Hematopoietic multipotent progenitor cell treated with erythropoietin and hydrocortisone succinate and interleukin-3 and kit ligand, for 15 days (in vitro differentiated cells): ENCODE measurements around the gene EHBP1L1.

Experiments used
- DNase-seq: peaks from one replicate; pipeline ENCODE4 v3.0.0-alpha.2; 2015; ENCODE audit warnings: low spot score

EHBP1L1 gene

DNA sequence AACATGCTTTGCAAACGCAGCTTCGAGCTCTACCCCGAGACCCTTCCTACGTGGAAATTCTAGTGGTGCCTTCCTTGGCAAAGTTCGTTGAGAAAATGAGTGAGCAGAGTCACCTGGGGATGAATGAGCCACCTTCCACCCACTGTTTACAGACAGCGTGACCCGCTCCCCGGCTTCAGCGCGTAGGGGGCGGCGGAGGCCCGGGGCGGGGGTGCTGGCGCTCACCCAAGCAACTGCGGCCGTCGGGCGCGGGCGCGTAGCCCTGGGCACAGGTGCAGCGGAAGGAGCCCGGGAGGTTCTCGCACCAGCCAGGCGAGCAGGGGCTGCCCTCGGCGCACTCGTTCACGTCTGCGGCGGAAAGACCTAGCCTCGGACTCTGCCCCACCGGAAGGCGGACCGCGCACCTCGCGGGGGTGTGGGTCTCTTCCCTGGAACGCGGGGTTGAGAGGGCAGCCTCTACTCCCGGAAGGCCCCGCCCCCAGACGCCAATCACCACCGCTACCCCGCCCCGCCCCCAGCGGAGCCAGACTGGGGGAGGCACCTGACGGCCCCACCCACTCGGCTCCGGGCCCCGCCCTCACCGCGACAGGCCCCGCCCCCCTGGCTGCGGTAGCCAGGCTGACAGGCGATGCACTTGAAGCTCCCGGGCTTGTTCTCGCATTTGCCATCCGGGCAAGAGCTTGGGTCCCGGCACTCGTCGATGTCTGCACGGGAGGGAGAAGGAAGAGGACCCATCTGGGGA is 29.5 kb upstream of the EHBP1L1 start:
- peak; percentile 94 for DNase-seq

DNA sequence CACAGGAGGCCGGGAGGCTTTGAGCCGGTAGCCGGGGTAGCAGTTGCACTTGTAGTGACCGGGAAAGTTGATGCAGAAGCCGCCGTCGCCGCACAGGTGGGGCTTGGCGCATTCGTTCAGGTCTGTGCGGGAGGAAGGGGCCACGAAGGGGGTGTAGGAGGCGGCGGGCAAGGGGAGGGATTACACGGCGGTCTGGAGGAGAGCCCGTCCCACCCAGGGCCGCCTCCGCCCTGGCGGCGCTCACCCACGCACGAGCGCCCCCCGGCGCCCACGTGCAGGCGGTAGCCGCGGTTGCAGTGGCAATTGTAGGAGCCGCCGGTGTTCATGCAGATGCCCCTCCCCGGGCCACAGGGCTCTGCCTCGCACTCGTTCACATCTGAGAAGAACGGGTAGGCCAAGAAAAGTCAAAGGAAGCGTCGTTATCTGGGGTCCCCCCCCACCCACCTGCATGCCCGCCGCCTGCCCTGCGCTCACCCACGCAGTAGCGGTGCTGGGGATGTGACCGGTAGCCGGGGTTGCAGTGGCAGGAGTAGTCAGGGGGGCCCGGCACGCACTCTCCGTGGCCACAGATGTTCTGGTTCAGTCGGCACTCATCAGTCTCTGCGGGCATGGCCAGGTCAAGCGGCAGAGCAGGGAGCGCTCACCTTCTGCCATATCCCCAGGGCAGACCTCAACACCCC is 28.3 kb upstream of the EHBP1L1 start:
- no peak for DNase-seq

DNA sequence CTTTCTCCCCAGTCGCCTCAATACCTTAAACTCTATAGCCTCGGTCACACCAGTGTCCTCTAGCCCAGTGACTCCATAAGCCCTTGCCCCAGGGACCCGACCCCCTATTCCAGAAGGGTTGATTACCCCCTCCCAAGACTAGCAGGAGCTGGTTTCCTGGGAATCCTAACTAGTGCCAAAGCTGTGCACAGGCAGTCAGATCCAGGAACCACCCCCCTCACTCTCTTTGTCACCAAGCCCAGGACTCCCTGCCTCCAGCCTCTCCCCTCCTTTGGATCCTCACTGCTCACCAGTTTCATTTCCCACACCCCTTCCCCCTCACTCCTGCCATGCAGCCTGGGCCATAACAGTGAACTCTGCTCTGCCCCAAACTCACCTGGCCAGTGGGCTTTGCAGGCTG is 27.5 kb upstream of the EHBP1L1 start:
- no peak for DNase-seq

DNA sequence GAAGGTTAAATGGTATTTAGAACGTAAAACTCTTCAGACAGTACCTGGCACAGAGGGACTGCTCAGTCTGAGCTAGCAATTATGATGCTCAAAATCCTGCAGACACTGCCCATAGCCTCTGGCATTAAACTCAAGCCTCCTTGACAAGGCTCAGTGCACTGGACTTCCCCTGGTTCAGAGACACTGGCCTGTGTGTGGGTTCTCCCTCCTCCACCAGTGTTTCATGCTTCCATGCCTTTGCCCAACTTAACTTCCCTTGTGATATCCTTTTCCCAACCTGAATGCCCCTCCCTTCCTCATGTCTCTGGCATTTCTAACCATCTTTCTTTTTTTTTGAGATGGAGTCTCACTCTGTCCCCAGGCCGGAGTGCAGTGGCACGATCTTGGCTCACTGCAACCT is 26.8 kb upstream of the EHBP1L1 start:
- no peak for DNase-seq

DNA sequence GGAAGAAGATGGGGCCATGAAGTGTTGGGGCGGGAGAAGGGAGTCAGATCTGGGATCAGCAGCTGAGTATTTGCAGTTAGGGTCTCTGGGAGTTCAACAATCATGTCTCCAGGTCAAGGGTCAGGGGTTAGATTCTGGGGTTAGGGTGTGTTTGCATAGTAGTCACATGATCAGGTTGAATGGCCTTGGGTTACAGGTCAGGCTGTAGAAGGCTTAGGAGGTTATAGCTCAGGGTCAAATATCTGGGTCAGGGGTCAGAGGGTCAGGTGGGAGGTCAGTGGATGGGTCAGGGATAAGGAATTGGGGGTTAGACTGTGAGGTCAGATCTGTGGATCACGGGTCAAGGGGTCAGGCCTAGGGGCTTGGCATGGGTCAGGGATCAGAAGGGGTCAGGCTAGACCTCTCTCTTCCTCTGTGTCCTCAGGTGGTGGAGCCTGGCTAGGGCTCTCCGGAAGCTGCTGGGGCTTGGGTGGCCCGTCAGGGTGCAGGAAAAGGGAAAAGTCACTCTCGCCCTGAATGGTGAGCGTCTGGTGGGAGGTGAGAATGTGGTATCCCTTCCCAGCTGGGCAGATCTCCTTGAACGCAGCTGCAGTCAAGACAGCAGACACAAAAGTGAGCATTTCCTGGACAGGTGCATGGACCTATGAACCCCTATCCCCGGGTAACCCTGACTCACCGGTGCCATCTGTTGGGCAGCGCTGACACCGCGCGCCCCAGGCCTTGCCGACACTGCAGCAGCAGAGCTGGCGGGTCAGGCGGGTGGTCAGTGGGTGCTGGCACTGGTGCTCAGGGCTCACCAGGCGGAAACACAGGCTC is 24.1 kb upstream of the EHBP1L1 start:
- DNase-seq, result peak; percentile 68

DNA sequence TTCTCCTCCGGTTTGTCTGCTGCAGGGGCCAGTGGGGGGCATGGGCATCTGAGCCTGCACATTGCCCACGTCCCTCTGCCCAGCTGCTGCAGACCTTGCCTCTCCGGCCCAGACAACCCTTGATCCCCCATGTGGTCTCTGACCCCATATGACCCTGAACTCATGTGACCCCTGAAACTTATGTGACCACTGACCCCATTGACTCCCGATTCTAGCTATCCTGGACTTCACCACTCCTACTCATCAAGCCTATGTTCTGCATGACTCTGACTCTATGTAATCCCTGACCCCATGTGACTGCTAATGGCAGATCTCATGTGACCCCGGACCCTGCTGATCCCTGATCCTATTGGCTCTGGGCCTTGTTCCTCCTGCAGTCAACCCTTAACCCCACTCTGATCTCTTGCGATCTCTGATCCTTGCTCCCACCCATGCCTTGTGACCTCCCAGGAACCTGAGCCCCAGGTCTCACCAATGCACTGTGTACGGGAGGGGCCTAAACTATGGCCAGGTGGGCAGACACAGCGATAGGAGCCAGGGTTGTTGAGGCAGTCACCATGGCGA is 23.4 kb upstream of the EHBP1L1 start:
- no peak for DNase-seq

DNA sequence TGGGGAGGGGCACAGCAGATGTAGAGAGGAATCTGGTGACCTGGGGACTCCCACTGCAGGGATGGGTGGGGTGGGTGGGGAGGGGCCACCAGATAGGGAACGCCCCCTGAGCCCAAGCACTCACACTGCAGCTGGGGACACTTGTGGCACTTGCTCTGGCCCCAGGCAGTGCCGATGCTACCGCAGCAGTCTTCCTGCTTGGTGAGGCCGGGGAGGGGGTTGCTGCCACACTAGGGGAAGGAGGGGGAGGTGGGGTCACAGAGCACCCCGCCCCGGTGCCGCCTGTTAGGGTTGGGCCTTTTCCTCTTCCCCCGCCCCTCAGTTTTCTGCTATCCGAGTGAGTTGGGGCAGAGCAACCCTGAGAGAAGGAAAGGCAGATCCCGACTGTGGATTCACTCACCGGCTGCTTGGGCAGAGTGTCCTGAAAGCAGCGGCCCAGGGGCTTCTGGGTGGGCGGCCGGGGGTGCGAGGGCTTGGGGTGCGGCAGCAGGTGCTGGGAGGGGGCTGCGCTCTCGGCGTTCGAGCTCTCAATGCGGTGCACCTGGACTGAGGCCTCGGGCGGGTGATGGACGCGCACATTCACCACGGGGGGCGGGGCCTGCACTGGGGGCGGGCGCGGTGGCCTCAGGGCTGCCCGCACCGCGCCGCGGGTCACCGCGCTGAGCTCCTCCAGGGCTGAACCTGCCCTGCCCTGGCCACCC is 22.4 kb upstream of the EHBP1L1 start:
- DNase-seq, result peak; percentile 55

DNA sequence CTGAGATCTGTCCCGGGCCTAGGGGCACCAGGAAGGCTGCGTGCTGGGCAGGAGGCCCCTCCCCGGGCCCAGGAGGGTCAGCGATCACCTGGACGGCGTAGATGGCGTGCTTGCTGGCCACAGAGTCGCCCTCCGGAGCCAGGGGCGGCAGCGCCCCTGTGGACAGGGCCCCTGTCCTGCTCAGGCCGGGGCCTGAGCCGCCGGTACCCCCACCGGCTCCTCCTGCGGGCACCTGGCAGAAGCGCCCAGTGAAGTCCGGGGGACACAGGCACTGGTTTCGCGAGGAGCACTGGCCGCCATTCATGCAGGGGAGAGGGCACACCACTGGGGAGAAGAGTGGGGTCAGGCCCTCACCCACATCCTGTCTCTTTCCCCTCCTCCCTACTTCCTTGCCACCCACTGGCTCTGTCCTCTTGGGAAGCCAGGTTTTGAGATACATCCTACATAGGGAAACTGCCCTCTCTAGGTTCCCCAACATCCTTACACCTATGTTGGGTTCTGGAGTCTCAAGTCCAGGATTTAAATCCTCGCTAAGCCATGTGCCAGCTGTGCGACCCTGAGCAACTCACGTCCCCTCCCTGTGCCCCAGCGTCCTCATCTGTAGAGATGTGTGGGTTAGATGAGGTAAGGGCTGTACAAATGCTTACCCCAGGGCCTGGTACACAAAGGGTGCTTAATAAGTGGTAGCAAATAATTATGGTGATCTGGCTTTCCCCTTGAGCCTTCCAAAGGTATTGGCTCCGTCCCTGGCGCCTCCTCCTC is 21.6 kb upstream of the EHBP1L1 start:
- no peak for DNase-seq

DNA sequence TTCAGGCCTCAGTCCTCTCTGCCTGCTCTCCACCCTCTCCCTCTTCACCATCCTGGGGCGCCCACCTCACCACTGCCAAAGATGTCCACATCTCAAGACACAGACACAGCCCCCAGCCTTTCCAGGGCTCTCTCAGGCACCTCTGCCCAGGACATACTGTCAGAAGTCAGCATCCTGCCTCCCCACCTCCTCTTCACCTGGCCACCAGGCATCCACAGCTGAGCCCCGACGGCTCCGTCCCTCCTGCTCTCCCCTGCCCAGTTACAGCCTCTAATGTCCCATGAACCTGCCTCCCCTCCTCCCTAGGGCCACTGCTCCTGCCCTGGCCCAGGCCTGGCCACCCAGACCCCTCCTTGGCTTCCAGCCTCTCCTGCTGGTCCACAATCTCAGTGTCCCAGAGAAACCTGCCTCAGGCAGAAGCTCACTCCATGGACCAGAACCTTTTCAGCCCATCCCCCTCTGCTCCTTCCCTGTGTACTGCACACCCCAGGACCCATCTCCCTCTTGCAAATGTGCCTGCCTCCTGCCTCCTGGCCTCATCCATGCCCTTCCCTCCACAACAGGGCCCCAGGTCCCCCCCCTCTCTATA is 20.9 kb upstream of the EHBP1L1 start:
- no peak for DNase-seq

DNA sequence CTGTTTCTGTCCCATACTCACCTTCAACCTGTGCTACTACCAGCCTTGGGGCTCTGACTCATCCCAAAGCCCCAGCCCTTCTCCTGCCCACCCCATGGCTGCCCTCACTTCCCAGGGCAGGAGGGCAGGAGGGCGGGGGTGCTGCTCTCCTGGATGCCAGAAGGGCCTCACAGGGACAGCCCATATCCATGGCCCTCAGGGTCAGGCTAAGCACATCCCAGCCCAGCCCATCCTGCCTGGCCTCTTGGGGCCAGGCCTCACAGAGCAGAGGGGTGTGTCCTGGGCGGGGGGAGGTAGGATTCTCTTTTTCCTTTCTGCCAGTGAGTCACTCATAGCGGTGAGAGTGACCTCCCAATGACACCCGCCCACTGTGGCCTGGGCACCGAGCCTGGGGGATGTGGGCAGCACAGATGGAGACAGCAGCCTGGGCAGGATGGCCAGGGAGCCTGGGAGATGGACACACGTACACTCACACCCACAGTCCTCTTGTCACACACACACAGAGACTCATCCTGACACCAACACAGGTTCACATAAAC is 20.1 kb upstream of the EHBP1L1 start:
- DNase-seq, result no peak

DNA sequence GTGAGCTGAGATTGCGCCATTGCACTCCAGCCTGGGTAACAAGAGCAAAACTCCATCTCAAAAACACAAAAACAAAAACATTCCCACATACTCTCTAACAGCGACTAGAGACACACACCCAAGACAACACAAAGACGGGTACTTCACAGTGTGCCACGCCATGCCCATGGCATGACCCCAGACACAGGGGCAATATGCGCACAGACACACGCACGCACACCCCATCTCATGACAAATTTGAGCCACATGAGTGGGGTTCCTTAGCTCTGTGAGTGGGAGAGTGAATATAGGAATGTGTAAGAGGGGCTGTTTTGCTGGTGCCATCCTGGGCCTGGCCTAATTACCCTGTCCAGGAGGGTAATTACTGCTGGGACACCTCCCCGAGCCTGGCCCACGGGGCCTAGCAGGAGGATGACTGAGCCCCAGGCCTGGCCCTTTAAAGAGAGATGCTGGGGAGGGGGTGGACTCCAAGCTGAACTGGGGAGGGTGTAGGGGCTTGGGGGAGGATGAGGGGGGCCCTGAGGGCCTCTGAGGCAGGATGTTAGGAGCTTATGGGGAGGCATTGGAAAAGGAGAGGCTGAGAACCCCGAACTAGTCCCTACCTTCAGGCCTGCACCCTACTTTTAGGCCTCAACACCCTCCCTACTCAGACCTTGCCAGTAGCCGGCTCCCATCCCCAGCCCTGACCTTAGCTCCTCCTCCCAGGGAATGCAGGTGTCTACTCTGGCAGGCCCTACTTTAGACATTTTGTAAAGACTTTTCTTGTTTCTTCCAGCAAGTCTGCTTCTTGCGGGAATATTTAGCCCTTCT is 19.2 kb upstream of the EHBP1L1 start:
- DNase-seq, result no peak

DNA sequence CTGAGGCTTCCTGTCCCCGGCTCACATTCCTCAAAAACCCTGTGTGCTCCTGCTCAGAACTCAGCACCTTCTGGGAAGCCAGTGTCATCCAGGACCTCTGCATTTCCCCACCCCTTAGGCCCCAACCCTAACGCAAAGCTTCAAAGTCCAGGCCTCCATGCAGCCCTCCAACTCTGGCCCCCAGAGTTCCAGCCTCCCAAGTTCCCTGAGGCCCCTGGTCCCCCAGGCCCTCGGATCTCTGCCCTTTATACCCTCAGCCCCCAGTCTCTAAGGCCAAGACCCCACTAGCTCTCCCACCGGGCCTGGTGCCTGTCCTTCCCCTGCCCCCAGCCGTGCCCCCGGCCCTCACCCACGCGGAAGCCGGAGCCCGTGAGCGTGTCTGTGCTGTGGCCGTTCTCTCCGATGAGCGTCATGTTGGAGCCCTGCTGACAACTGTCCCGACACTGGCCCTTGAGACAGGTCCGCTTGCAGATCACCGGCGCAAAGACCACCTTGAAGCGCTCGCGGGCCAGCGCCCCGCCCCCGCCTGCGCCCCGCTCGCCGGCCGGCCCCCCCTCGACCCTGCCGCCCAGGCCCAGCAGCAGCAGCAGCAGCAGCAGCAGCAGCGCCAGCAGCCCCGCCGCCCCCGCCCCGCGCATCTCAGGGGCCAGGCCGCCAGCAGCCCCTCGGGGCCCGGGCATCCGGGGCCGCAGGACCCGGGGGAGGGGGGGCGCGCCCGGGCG is 18.4 kb upstream of the EHBP1L1 start:
- DNase-seq, result no peak

DNA sequence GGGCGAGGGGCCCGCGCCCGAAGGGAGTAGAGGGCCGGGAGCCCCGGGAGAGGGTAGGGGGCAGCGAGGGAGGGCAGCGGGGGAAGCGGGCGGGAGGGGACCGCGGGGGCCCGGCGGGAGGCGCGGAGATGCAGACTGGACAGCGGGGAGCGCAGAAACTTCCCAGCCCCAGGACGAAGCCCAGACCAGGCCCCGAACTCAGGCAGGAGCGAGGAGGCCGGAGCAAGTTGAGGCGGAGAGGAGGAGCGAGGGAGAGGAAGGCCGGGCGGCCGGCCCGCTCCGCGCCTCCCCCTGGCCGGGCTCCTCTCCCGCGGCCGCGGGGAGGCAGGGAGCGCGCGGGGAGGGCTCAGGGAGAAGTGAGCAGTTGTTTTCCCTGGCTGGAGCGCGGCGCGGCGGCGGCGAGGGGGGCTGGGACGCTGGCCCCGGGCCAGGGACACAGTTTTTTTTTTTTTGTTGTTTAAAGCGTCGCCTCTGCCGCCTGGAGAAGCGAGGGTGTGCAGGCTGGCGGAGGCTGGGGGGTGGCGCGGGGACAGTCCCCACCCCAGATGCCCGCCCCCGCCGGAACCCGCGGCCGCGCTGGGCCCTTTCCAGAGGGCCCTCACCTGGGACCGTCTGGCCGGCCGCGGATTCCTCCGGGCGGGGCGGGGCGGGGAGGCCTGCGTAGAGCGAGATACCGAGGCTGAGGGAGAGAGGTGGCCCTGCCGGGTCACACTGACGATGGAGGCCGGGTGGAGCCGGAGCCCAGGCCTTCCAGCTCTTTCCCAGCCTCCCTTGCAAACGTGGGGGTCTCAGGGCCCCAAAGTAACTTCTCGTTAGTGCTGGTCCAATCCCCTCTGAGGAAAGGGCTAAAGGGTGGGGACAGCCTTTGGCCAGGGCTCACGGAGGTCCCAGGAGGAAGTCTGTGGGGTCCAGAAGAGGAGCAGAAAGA is 17.6 kb upstream of the EHBP1L1 start, which contains the start of gene LTBP3:
Gene LTBP3, minus strand, starts transcription at position 358 of the 928 bp plus-strand sequence. CDS start 400 bp downstream, outside the sequence.
- peak; percentile 86 for DNase-seq

DNA sequence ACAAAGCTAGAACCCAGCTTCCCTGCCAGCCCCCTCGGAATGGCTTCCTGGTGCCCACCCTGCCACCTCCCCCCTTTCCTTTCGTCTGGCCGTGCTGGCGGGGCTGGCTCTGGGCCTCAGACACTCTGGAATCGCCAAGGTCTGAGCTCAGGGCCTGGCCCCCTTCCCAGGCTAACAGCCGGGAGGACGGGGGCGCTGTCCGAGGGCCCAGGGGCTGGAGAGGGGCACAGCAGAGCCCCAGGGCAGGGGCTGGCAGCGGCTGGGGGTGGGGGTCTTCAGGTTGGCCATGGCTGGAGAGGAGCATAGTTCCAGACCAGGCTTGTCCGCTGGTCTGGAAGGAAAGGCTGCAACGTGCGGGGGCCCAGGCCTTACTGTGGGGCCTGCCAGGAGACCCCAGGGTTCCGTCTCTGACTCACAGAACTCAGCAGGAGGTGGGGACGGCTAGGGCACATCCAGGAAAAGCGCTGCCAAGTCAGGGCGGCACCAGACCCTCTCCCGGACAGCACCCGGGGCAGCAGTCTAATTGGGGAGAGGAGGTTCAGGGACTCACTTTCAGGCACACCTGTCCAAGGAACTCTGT is 16.8 kb upstream of the EHBP1L1 start:
- no peak for DNase-seq

DNA sequence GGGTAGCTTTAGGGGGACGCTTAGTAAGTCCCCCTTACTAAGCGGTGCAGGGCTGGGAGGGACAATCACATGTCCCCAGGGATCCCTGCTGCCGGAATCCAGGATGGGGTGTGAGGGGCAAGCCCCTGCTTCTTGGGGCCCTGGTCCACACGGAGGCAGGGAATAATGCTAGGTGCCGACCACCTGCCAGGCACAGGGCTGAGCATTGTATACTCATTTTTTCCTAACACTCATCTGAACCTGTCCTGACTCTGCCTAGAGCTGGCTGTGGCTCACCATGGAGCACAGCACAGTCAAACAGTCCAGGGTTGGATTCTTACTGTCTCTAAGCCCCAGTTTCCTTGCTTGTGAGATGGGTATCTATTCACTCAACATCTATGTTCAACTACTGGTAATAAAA is 16.3 kb upstream of the EHBP1L1 start:
- DNase-seq, result no peak

DNA sequence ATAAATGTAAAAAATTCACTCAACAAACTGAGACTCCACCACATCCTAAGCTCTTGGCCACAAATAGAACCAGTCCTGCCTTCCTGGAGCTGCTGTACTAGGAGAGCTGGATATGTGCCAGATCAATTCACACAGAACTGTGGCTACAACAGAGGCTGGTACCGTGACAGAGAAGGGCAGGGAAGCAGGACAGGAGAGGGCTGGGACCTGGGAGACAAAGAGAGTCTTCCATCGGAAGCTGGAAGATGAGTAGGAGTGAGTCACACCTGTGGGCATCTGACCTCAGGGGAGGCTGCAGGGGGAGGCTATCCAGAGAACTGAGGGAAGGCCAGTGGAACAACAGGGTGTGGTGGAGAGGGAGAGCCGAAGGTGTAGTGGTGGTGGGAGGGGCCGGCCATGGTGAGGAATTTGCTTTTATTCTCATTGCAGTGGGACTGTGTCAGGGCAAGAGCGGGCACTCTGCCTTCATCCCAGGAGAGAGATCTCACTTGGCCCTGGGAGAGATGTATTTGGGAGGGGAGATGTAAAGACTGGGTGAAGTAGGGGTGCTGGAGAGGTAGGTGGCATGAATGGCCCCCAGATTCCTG is 15.8 kb upstream of the EHBP1L1 start:
- DNase-seq, result peak; percentile 71
